Keratinocyte (primary cell): ENCODE measurements around the gene ANKMY1. TPM values are rescaled to one million over a fixed set of nuclear protein-coding genes. Genes with fewer than 3 reads are reported as not detected.

Experiments
- DNase-seq: peaks from one replicate; pipeline ENCODE4 v3.0.0-alpha.2; 2011; ENCODE audit warnings: low read depth, missing footprints, low spot score
- FAIRE-seq: peaks from 2 replicates; lab custom pipeline; 2011; peaks lifted over from hg19 to GRCh38; lab: Jason Lieb, UNC
- H2AFZ ChIP-seq: 2 replicates; pipeline ENCODE4 v1.6.0; 2012; ENCODE audit warnings: low read length, control low read depth, inconsistent platforms; ENCODE audit not compliant: control insufficient read depth
- H3K27ac ChIP-seq: 2 replicates; pipeline ENCODE4 v1.5.1; 2011; ENCODE audit warnings: low read length; ENCODE audit not compliant: control insufficient read depth, insufficient read depth
- H3K27me3 ChIP-seq: 3 replicates; pipeline ENCODE4 v1.6.0; 2011; ENCODE audit warnings: low read length; ENCODE audit not compliant: control insufficient read depth, insufficient read depth; ENCODE audit errors: extremely low read depth
- H3K36me3 ChIP-seq, 2 experiments: 2 replicates in 1 of 2; 3 replicates in 1 of 2; pipeline ENCODE4 v1.5.1; 2011; ENCODE audit warnings: low read length in 2 of 2, mild to moderate bottlenecking in 1 of 2; ENCODE audit not compliant: control insufficient read depth in 2 of 2, insufficient read depth in 2 of 2; ENCODE audit errors: extremely low read depth in 1 of 2
- H3K4me1 ChIP-seq: 3 replicates; pipeline ENCODE4 v1.5.1; 2011; ENCODE audit warnings: low read length; ENCODE audit not compliant: control insufficient read depth, insufficient read depth; ENCODE audit errors: extremely low read depth
- H3K4me2 ChIP-seq: 3 replicates; pipeline ENCODE4 v1.6.0; 2011; ENCODE audit warnings: low read depth, low read length; ENCODE audit not compliant: control insufficient read depth, insufficient read depth; ENCODE audit errors: extremely low read depth
- H3K4me3 ChIP-seq, 3 experiments: fragments of 200-600 bp in 1 of 3; sonication (generic) in 1 of 3; 2 replicates in 2 of 3; 3 replicates in 1 of 3; pipeline ENCODE4 v1.5.1; 2011 to 2016; ENCODE audit warnings: low read length in 3 of 3, mild to moderate bottlenecking in 3 of 3, control low read depth in 2 of 3, inconsistent platforms in 1 of 3, low read depth in 1 of 3, mixed read lengths in 1 of 3, mixed run types in 1 of 3, moderate library complexity in 1 of 3; ENCODE audit not compliant: control insufficient read depth in 2 of 3, insufficient read depth in 2 of 3; ENCODE audit errors: extremely low read depth in 1 of 3
- H3K79me2 ChIP-seq: 2 replicates; pipeline ENCODE4 v1.6.0; 2012; ENCODE audit warnings: low read length; ENCODE audit not compliant: control insufficient read depth, insufficient read depth
- H3K9ac ChIP-seq: 3 replicates; pipeline ENCODE4 v1.6.0; 2011; ENCODE audit warnings: low read length; ENCODE audit not compliant: control insufficient read depth, insufficient read depth; ENCODE audit errors: extremely low read depth
- H3K9me1 ChIP-seq: 3 replicates; pipeline ENCODE4 v1.6.0; 2011; ENCODE audit warnings: low read length; ENCODE audit not compliant: control insufficient read depth, insufficient read depth; ENCODE audit errors: extremely low read depth
- H3K9me3 ChIP-seq: 2 replicates; pipeline ENCODE4 v1.5.1; 2012; ENCODE audit warnings: low read depth, low read length; ENCODE audit not compliant: control insufficient read depth
- H4K20me1 ChIP-seq: 3 replicates; pipeline ENCODE4 v1.6.0; 2011; ENCODE audit warnings: low read length; ENCODE audit not compliant: control insufficient read depth, insufficient read depth; ENCODE audit errors: extremely low read depth
- CTCF ChIP-seq, 3 experiments: IDR thresholded peaks in 1 of 3; conservative IDR thresholded peaks in 1 of 3; optimal IDR thresholded peaks in 1 of 3; 2 replicates in 2 of 3; 3 replicates in 1 of 3; pipeline versions ENCODE3 to v1.5.1; 2011; ENCODE audit warnings: low read length in 3 of 3, mild to moderate bottlenecking in 3 of 3, moderate library complexity in 2 of 3, control low read depth in 1 of 3, inconsistent platforms in 1 of 3; ENCODE audit not compliant: insufficient read depth in 2 of 3; ENCODE audit errors: extremely low read depth in 1 of 3
- EZH2 ChIP-seq: IDR thresholded peaks from one replicate; pipeline ENCODE4 v1.6.1; 2012; ENCODE audit warnings: inconsistent platforms, mild to moderate bottlenecking, low read length, moderate library complexity
- dilution Hi-C: fragments of 300-500 bp; cut with MboI; formaldehyde crosslinking; loops from one replicate; pipeline ENCODE4 v1.7.0; 2020; ENCODE audit warnings: low sequenced_read_pairs; ENCODE audit not compliant: extremely low pct_ligation_motif_present
- polyA plus RNA-seq, 5 experiments: library from polyadenylated mRNA; depleted of rRNA in 3 of 5; stranded (reverse) in 3 of 5; stranded (forward) in 1 of 5; unstranded in 1 of 5; fragments of >200 nt; gene quantifications; 1 replicate in 1 of 5; 2 replicates in 3 of 5; 3 replicates in 1 of 5; pipeline versions ENCODE4 v1.2.1 to v1.2.3, GENCODE V29; 2011 to 2012; ENCODE audit warnings: missing spikeins in 2 of 5, low read depth in 1 of 5, low replicate concordance in 1 of 5

ANKMY1 gene
- polyA plus RNA-seq, 1 donor (not counting 4 experiments of a cell fraction or from before 2014, with no cell fraction given), result 3.3 TPM

GRCh38 chr2:240558236-240558761, 511 bp upstream of the ANKMY1 start:
- no peaks in the 10 kb centered on the region for H4K20me1 ChIP-seq
- DNase-seq (no peak), FAIRE-seq (no peak)
- TF ChIP-seq CTCF (optimal IDR thresholded peaks at IDR 0.05 in 1 of 3, IDR thresholded peaks at IDR 0.05 in 1 of 3, conservative IDR thresholded peaks at IDR 0.05 in 1 of 3; ENCODE audit: extremely low read depth in 1 of 3, insufficient read depth in 2 of 3, low read length in 3 of 3) (no peak), EZH2 (no peak)
- peak overlapping the region in 1 of 3 experiments; percentile 54 for H3K4me3 ChIP-seq
- H3K9me3 ChIP-seq, result no peaks in the 10 kb centered on the region
- peaks cover 2% of the 10 kb centered on the region for H3K9me1 ChIP-seq
- H3K4me1 ChIP-seq, result peaks cover 32% of the 10 kb centered on the region
- no peak overlapping the region for H2AFZ ChIP-seq
- dilution Hi-C loops, result no loop called here
- H3K4me2 ChIP-seq, result peak overlapping the region; percentile 71
- H3K79me2 ChIP-seq, result no peaks in the 10 kb centered on the region
- peaks cover 0 to 1% of the 10 kb centered on the region in 2 experiments for H3K36me3 ChIP-seq
- no peak overlapping the region for H3K27ac ChIP-seq
- no peak overlapping the region for H3K9ac ChIP-seq
- H3K27me3 ChIP-seq, result no peaks in the 10 kb centered on the region

- Histone ChIP-seq H3K9ac (peak overlapping the region; percentile 22), H3K9me3 (no peaks in the 10 kb centered on the region), H3K4me1 (peaks cover 30% of the 10 kb centered on the region), H3K27me3 (no peaks in the 10 kb centered on the region), H3K79me2 (no peaks in the 10 kb centered on the region), H3K36me3 (peaks cover 3 to 5% of the 10 kb centered on the region in 2 experiments), H3K4me2 (peak overlapping the region; percentile 71), H4K20me1 (no peaks in the 10 kb centered on the region), H3K4me3 (peak overlapping the region; percentile 38 to 54 (median 51)), H3K9me1 (peaks cover 2% of the 10 kb centered on the region), H3K27ac (no peak overlapping the region), H2AFZ (peak overlapping the region; percentile 33)
- FAIRE-seq (no peak), DNase-seq (no peak)
- dilution Hi-C loops, result no loop called here
- TF ChIP-seq CTCF (optimal IDR thresholded peaks at IDR 0.05 in 1 of 3, IDR thresholded peaks at IDR 0.05 in 1 of 3, conservative IDR thresholded peaks at IDR 0.05 in 1 of 3; ENCODE audit: extremely low read depth in 1 of 3, insufficient read depth in 2 of 3, low read length in 3 of 3) (no peak), EZH2 (no peak)
Measured at GRCh38 chr2:240557101-240557751, 562 bp downstream of the ANKMY1 start.
